Prostate gland (tissue), 2 donors: ENCODE measurements around the gene DUOX1.

Source experiments
- CTCF ChIP-seq, 4 experiments: fragments of 200-600 bp in 2 of 4; fragments of 450-650 bp in 2 of 4; sonication (generic) in 2 of 4; IDR thresholded peaks; 1 replicate in 3 of 4; 2 replicates in 1 of 4; pipeline ENCODE4 v1.5.1; 2016 to 2019; ENCODE audit warnings: antibody characterized with exemption in 4 of 4, mild to moderate bottlenecking in 2 of 4, moderate library complexity in 2 of 4
- POLR2A ChIP-seq: fragments of 450-650 bp; IDR thresholded peaks from one replicate; pipeline ENCODE4 v1.6.1; 2016; ENCODE audit warnings: antibody characterized with exemption, mild to moderate bottlenecking
- POLR2AphosphoS5 ChIP-seq: sonication (generic); formaldehyde crosslinking; IDR thresholded peaks from one replicate; pipeline ENCODE4 v1.6.1; 2017; ENCODE audit warnings: antibody characterized with exemption

GRCh38 chr15:45140557-45141250 lies 10.9 kb downstream of the DUOX1 start:
- TF ChIP-seq CTCF (IDR thresholded peaks at IDR 0.05), result no peak
- no peak for TF ChIP-seq POLR2A
- no peak for TF ChIP-seq POLR2AphosphoS5
